SK-N-SH treated with all-trans-retinoic acid at 6 μM for 48 hours (cell line): Measurements from ENCODE around the gene SMAD5.

Experiments
- CSDC2 ChIP-seq: fragments of 250-450 bp; sonication (Bioruptor Pico); IDR thresholded peaks from 2 replicates; pipeline ENCODE4 v1.5.0; 2020; ENCODE audit warnings: mild to moderate bottlenecking, moderate library complexity
- ISL1 ChIP-seq: fragments of 250-450 bp; sonication (Bioruptor Pico); IDR thresholded peaks from 2 replicates; pipeline ENCODE4 v2.1.2; 2022; ENCODE audit warnings: mild to moderate bottlenecking, moderate library complexity
- OSR1 ChIP-seq: fragments of 250-450 bp; sonication (Bioruptor Pico); IDR thresholded peaks from 2 replicates; pipeline ENCODE4 v1.8.0; 2022; ENCODE audit warnings: moderate library complexity, mild to moderate bottlenecking, inconsistent platforms
- PATZ1 ChIP-seq: fragments of 250-450 bp; sonication (Bioruptor Pico); IDR thresholded peaks from 2 replicates; pipeline ENCODE4 v1.8.0; 2020; ENCODE audit warnings: mild to moderate bottlenecking, moderate library complexity, borderline replicate concordance
- RARB ChIP-seq: fragments of 250-450 bp; sonication (Bioruptor Pico); IDR thresholded peaks from 2 replicates; pipeline ENCODE4 v1.8.0; 2021; ENCODE audit warnings: mild to moderate bottlenecking, moderate library complexity
- SNAI2 ChIP-seq: fragments of 250-450 bp; sonication (Bioruptor Pico); IDR thresholded peaks from 2 replicates; pipeline ENCODE4 v1.5.0; 2020; ENCODE audit warnings: mild to moderate bottlenecking, moderate library complexity
- TCF4 ChIP-seq: fragments of 250-450 bp; sonication (Bioruptor Pico); IDR thresholded peaks from 2 replicates; pipeline ENCODE4 v1.8.0; 2021; ENCODE audit warnings: mild to moderate bottlenecking, moderate library complexity, borderline replicate concordance
- TOX ChIP-seq: fragments of 250-450 bp; sonication (Bioruptor Pico); IDR thresholded peaks from 2 replicates; pipeline ENCODE4 v1.8.0; 2021; ENCODE audit warnings: mild to moderate bottlenecking, moderate library complexity, borderline replicate concordance
- ZFP3 ChIP-seq: fragments of 250-450 bp; sonication (Bioruptor Pico); IDR thresholded peaks from 2 replicates; pipeline ENCODE4 v1.5.0; 2020; ENCODE audit warnings: mild to moderate bottlenecking, moderate library complexity
- ZFP30 ChIP-seq: fragments of 450-650 bp; formaldehyde crosslinking; IDR thresholded peaks from 2 replicates; pipeline ENCODE4 v1.5.0; 2022; ENCODE audit warnings: mild to moderate bottlenecking, moderate library complexity

- no peak for TF ChIP-seq ISL1 (CRISPR knock-in tag)
- no peak for TF ChIP-seq ZFP3 (CRISPR knock-in tag)
- no peak for TF ChIP-seq RARB
- TF ChIP-seq ZFP30 (CRISPR knock-in tag) = no peak
- TF ChIP-seq CSDC2 (CRISPR knock-in tag) = no peak
- TF ChIP-seq TCF4 = no peak
- no peak for TF ChIP-seq TOX (CRISPR knock-in tag)
- no peak for TF ChIP-seq OSR1 (CRISPR knock-in tag)
- TF ChIP-seq SNAI2 (CRISPR knock-in tag) = no peak
- no peak for TF ChIP-seq PATZ1 (CRISPR knock-in tag)
Observed at GRCh38 chr5:136094913-136095641, 37.6 kb upstream of the SMAD5 start.
